Measurements from ENCODE around the gene CDYL2. TPM values are rescaled to one million over a fixed set of nuclear protein-coding genes. Genes with fewer than 3 reads are reported as not detected.

The CDYL2 gene
- total RNA-seq, 1 donor from 2014 or later, result 125 TPM

- intact Hi-C loops (cut with micrococcal nuclease), result no loop called here
Observed at GRCh38 chr16:80681436-80681835, 123.0 kb downstream of the CDYL2 start.

GRCh38 chr16:80680839-80681238 lies 123.6 kb downstream of the CDYL2 start:
- intact Hi-C loops (cut with micrococcal nuclease), result no loop called here

GRCh38 chr16:80680046-80680445 lies 124.4 kb downstream of the CDYL2 start:
- intact Hi-C loops (cut with micrococcal nuclease), result no loop called here

GRCh38 chr16:80674884-80675283 lies 129.5 kb downstream of the CDYL2 start:
- intact Hi-C loops (cut with micrococcal nuclease), result no loop called here

- intact Hi-C loops (cut with micrococcal nuclease), result no loop called here
Observed at GRCh38 chr16:80672379-80672778, 132.0 kb downstream of the CDYL2 start.

GRCh38 chr16:80671281-80671849 lies 133.0 kb downstream of the CDYL2 start:
- intact Hi-C loops (cut with micrococcal nuclease), result loop anchor here (2.0 kb wide), 1 partner anchor 15 kb away; no protein-coding TSS in a partner anchor

GRCh38 chr16:80670170-80670865 lies 134.1 kb downstream of the CDYL2 start:
- intact Hi-C loops (cut with micrococcal nuclease), result loop anchor here (2.0 kb wide), 1 partner anchor 14 kb away; no protein-coding TSS in a partner anchor

- intact Hi-C loops (cut with micrococcal nuclease), result loop anchor here (2.0 to 5.0 kb wide), 2 partner anchors 13 to 42 kb away; no protein-coding TSS in a partner anchor
Observed at GRCh38 chr16:80669673-80670072, 134.7 kb downstream of the CDYL2 start.

- intact Hi-C loops (cut with micrococcal nuclease), result loop anchor here (5.0 kb wide), 1 partner anchor 41 kb away; no protein-coding TSS in a partner anchor
Observed at GRCh38 chr16:80667925-80668324, 136.5 kb downstream of the CDYL2 start.

- intact Hi-C loops (cut with micrococcal nuclease), result loop anchor here (5.0 kb wide), 1 partner anchor 40 kb away; no protein-coding TSS in a partner anchor
Observed at GRCh38 chr16:80667251-80667560, 137.2 kb downstream of the CDYL2 start.

- intact Hi-C loops (cut with micrococcal nuclease), result loop anchor here (5.0 kb wide), 1 partner anchor 39 kb away; no protein-coding TSS in a partner anchor
Observed at GRCh38 chr16:80666378-80667250, 137.8 kb downstream of the CDYL2 start.

GRCh38 chr16:80665356-80665755 lies 139.0 kb downstream of the CDYL2 start:
- intact Hi-C loops (cut with micrococcal nuclease), result loop anchor here (5.0 kb wide), 1 partner anchor 38 kb away; no protein-coding TSS in a partner anchor

GRCh38 chr16:80664786-80665185 lies 139.6 kb downstream of the CDYL2 start:
- intact Hi-C loops (cut with micrococcal nuclease), result loop anchor here (5.0 kb wide), 1 partner anchor 37 kb away; no protein-coding TSS in a partner anchor

GRCh38 chr16:80664226-80664625 lies 140.2 kb downstream of the CDYL2 start:
- intact Hi-C loops (cut with micrococcal nuclease), result no loop called here

- intact Hi-C loops (cut with micrococcal nuclease), result no loop called here
Observed at GRCh38 chr16:80663078-80663477, 141.3 kb downstream of the CDYL2 start.

- intact Hi-C loops (cut with micrococcal nuclease), result loop anchor here (5.0 kb wide), 2 partner anchors 57 to 97 kb away; no protein-coding TSS in a partner anchor
Observed at GRCh38 chr16:80659865-80660264, 144.5 kb downstream of the CDYL2 start.

- intact Hi-C loops (cut with micrococcal nuclease), result loop anchor here (1.0 to 5.0 kb wide), 13 partner anchors 14 to 1056 kb away; partner anchors contain the start of genes CENPN, CMC2, DYNLRB2 and MAF
Observed at GRCh38 chr16:80656711-80657150, 147.7 kb downstream of the CDYL2 start.

GRCh38 chr16:80656161-80656560 lies 148.2 kb downstream of the CDYL2 start:
- intact Hi-C loops (cut with micrococcal nuclease), result loop anchor here (1.0 to 5.0 kb wide), 10 partner anchors 15 to 1055 kb away; partner anchors contain the start of genes CENPN, CMC2 and MAF

GRCh38 chr16:80655751-80656150 lies 148.6 kb downstream of the CDYL2 start:
- intact Hi-C loops (cut with micrococcal nuclease), result loop anchor here (1.0 to 5.0 kb wide), 10 partner anchors 15 to 1055 kb away; partner anchors contain the start of genes CENPN, CMC2 and MAF

- intact Hi-C loops (cut with micrococcal nuclease), result no loop called here
Observed at GRCh38 chr16:80654094-80654862, 150.1 kb downstream of the CDYL2 start.

Measured in T-helper 1 cell treated with Interleukin-12 subunit alpha and Interleukin-12 subunit beta and Interleukin-4 antibody, amounts not matched to agents 30 ng/mL and 1 ng/mL, for 36 hours (primary cell).